Endodermal cell (in vitro differentiated cells): ENCODE measurements around the gene CDHR1. TPM values are rescaled to one million over a fixed set of nuclear protein-coding genes. Genes with fewer than 3 reads are reported as not detected.

ENCODE experiments used
- DNase-seq: peaks from one replicate; pipeline ENCODE4 v3.0.0-alpha.2; 2017
- H3K27ac ChIP-seq: 2 replicates; pipeline ENCODE4 v1.5.1; 2013; ENCODE audit warnings: mild to moderate bottlenecking, low read depth, low read length, moderate library complexity
- H3K27me3 ChIP-seq: 2 replicates; pipeline ENCODE4 v1.6.1; 2013; ENCODE audit warnings: mild to moderate bottlenecking, low read length, moderate library complexity; ENCODE audit not compliant: insufficient read depth, control insufficient read depth, poor library complexity, severe bottlenecking
- H3K36me3 ChIP-seq: 2 replicates; pipeline ENCODE4 v1.7.0; 2013; ENCODE audit warnings: mild to moderate bottlenecking, low read length, moderate library complexity; ENCODE audit not compliant: control insufficient read depth, insufficient read depth
- H3K4me1 ChIP-seq: one replicate; pipeline ENCODE4 v1.7.0; 2013; ENCODE audit warnings: low read length; ENCODE audit not compliant: control insufficient read depth, insufficient read depth
- H3K4me3 ChIP-seq: 2 replicates; pipeline ENCODE4 v1.5.1; 2013; ENCODE audit warnings: mild to moderate bottlenecking, low read length, moderate library complexity
- H3K9ac ChIP-seq: 2 replicates; pipeline ENCODE4 v1.6.1; 2013; ENCODE audit warnings: mild to moderate bottlenecking, low read length, moderate library complexity; ENCODE audit not compliant: poor library complexity, severe bottlenecking; ENCODE audit errors: extremely low read depth
- H3K9me3 ChIP-seq: 2 replicates; pipeline ENCODE4 v1.6.1; 2013; ENCODE audit warnings: mild to moderate bottlenecking, low read length, moderate library complexity; ENCODE audit not compliant: control insufficient read depth
- H3K27ac Mint-ChIP-seq: 2 replicates; pipeline ENCODE4 v1.8.0; 2020; ENCODE audit warnings: mixed read lengths
- H3K27me3 Mint-ChIP-seq: 2 replicates; pipeline ENCODE4 v1.8.0; 2021; ENCODE audit warnings: mild to moderate bottlenecking, mixed read lengths; ENCODE audit not compliant: insufficient read depth
- H3K36me3 Mint-ChIP-seq: 2 replicates; pipeline ENCODE4 v1.8.0; 2020; ENCODE audit warnings: low read depth, mixed read lengths
- H3K4me1 Mint-ChIP-seq: 2 replicates; pipeline ENCODE4 v1.8.0; 2020; ENCODE audit warnings: mixed read lengths
- H3K4me3 Mint-ChIP-seq: 2 replicates; pipeline ENCODE4 v1.8.0; 2020; ENCODE audit warnings: mild to moderate bottlenecking, moderate library complexity, mixed read lengths
- H3K9me3 Mint-ChIP-seq: 2 replicates; pipeline ENCODE4 v1.8.0; 2020; ENCODE audit warnings: mild to moderate bottlenecking, mixed read lengths
- CTCF ChIP-seq: fragments of 200-600 bp; sonication (generic); conservative IDR thresholded peaks from 2 replicates; pipeline ENCODE4 v1.5.0; 2021; ENCODE audit warnings: antibody characterized with exemption, mild to moderate bottlenecking
- WGBS, 2 experiments: methylation state at CpG; one replicate each; pipeline versions ENCODE4 v1.1.5 to v1.1.7; 2013; ENCODE audit warnings: missing lambda C conversion rate in 2 of 2, mixed read lengths in 1 of 2; ENCODE audit not compliant: insufficient coverage in 1 of 2, insufficient read length in 1 of 2; 5-methylcytosine and 5-hydroxymethylcytosine counted together
- total RNA-seq, 2 donors: library from RNA; stranded (reverse); fragmentation: NEBNext Ultra II Directional in 1 of 2; extraction: Animal tissue kit (Norgen Biotek cat#: 25700) in 1 of 2; gene quantifications; 2 replicates in 1 of 2; 3 replicates in 1 of 2; pipeline ENCODE4 v1.2.1, GENCODE V29; 2021

The CDHR1 gene
- total RNA-seq, 2 donors from 2014 or later: 0.77 to 4.1 TPM

GRCh38 chr10:84188815-84189214 is 5.5 kb upstream of the CDHR1 start:
- Histone ChIP-seq H3K27ac (no peak overlapping the region), H3K27me3 (peaks cover 56% of the 10 kb centered on the region), H3K36me3 (no peaks in the 10 kb centered on the region), H3K9ac (no peak overlapping the region), H3K4me1 (no peaks in the 10 kb centered on the region), H3K4me3 (no peak overlapping the region), H3K9me3 (no peaks in the 10 kb centered on the region)
- H3K27ac Mint-ChIP-seq: no peak overlapping the region
- H3K27me3 Mint-ChIP-seq: peaks cover 48% of the 10 kb centered on the region
- H3K9me3 Mint-ChIP-seq: no peaks in the 10 kb centered on the region
- DNase-seq: no peak
- H3K4me3 Mint-ChIP-seq: no peak overlapping the region
- 86 to 100% methylated on average over 1 to 3 of the region's 3 CpGs for WGBS, 2 experiments
- no peaks in the 10 kb centered on the region for H3K36me3 Mint-ChIP-seq
- no peaks in the 10 kb centered on the region for H3K4me1 Mint-ChIP-seq
- no peak for TF ChIP-seq CTCF

GRCh38 chr10:84190621-84191020 is 3.7 kb upstream of the CDHR1 start:
- peaks cover 74% of the 10 kb centered on the region for H3K27me3 ChIP-seq
- TF ChIP-seq CTCF: no peak
- no peak overlapping the region for H3K4me3 Mint-ChIP-seq

GRCh38 chr10:84191106-84191505 is 3.2 kb upstream of the CDHR1 start:
- Mint-ChIP-seq H3K27me3 (peaks cover 59% of the 10 kb centered on the region), H3K36me3 (no peaks in the 10 kb centered on the region), H3K27ac (no peak overlapping the region), H3K4me3 (no peak overlapping the region), H3K4me1 (peaks cover 6% of the 10 kb centered on the region), H3K9me3 (no peaks in the 10 kb centered on the region)
- 73 to 94% methylated on average over 3 to 5 of the region's 5 CpGs for WGBS, 2 experiments
- no peak overlapping the region for H3K27ac ChIP-seq
- H3K36me3 ChIP-seq: no peaks in the 10 kb centered on the region
- H3K4me3 ChIP-seq: no peak overlapping the region
- H3K4me1 ChIP-seq: no peaks in the 10 kb centered on the region
- peaks cover 76% of the 10 kb centered on the region for H3K27me3 ChIP-seq
- no peaks in the 10 kb centered on the region for H3K9me3 ChIP-seq
- DNase-seq: no peak
- no peak overlapping the region for H3K9ac ChIP-seq
- TF ChIP-seq CTCF: no peak

More at GRCh38 chr10:84190621-84191020, 3.7 kb upstream of the CDHR1 start:
- no peaks in the 10 kb centered on the region for H3K9me3 Mint-ChIP-seq
- H3K4me3 ChIP-seq: no peak overlapping the region
- H3K27ac Mint-ChIP-seq: no peak overlapping the region
- WGBS, 2 experiments: 91% methylated on average over 3 of the region's 3 CpGs; no CpG with 5 or more reads in 1 of the 2 experiments
- H3K27me3 Mint-ChIP-seq: peaks cover 54% of the 10 kb centered on the region
- no peak overlapping the region for H3K27ac ChIP-seq
- no peaks in the 10 kb centered on the region for H3K4me1 ChIP-seq
- H3K36me3 ChIP-seq: no peaks in the 10 kb centered on the region
- no peaks in the 10 kb centered on the region for H3K36me3 Mint-ChIP-seq
- DNase-seq: no peak
- H3K9ac ChIP-seq: no peak overlapping the region
- H3K9me3 ChIP-seq: no peaks in the 10 kb centered on the region
- peaks cover 1% of the 10 kb centered on the region for H3K4me1 Mint-ChIP-seq
